ENCODE data around the gene RBM3.

Gene RBM3

GRCh38 chrX:48579259-48579658 lies 5.0 kb downstream of the RBM3 start:
- DNase-seq, result no peak

- no peak for DNase-seq
Measured at GRCh38 chrX:48580662-48581061, 6.4 kb downstream of the RBM3 start.

- DNase-seq, result no peak
Measured at GRCh38 chrX:48584698-48585097, 10.4 kb downstream of the RBM3 start.

- DNase-seq, result no peak
Measured at GRCh38 chrX:48589482-48590162, 15.3 kb downstream of the RBM3 start.

- no peak for DNase-seq
Measured at GRCh38 chrX:48590203-48591103, 16.2 kb downstream of the RBM3 start.

- no peak for DNase-seq
Measured at GRCh38 chrX:48591255-48591791, 17.0 kb downstream of the RBM3 start.

- no peak for DNase-seq
Measured at GRCh38 chrX:48592971-48593370, 18.7 kb downstream of the RBM3 start.

- DNase-seq, result no peak
Measured at GRCh38 chrX:48595929-48596328, 21.6 kb downstream of the RBM3 start.

- DNase-seq, result peak; percentile 80
Measured at GRCh38 chrX:48597353-48598264, 23.3 kb downstream of the RBM3 start, which contains the start of gene WDR13. TSS of gene WDR13 (plus strand) at chrX:48597492. CDS start at chrX:48597997, 505 bp downstream.

- DNase-seq, result no peak
Measured at GRCh38 chrX:48598614-48599013, 24.3 kb downstream of the RBM3 start.

GRCh38 chrX:48599341-48599740 lies 25.1 kb downstream of the RBM3 start:
- no peak for DNase-seq

- DNase-seq, result no peak
Measured at GRCh38 chrX:48600226-48600625, 25.9 kb downstream of the RBM3 start.

- no peak for DNase-seq
Measured at GRCh38 chrX:48601741-48602394, 27.6 kb downstream of the RBM3 start.

GRCh38 chrX:48604701-48605100 lies 30.4 kb downstream of the RBM3 start:
- no peak for DNase-seq

- DNase-seq, result no peak
Measured at GRCh38 chrX:48606091-48606490, 31.8 kb downstream of the RBM3 start.

- DNase-seq, result no peak
Measured at GRCh38 chrX:48611703-48612102, 37.4 kb downstream of the RBM3 start.

- DNase-seq, result no peak
Measured at GRCh38 chrX:48613502-48614160, 39.3 kb downstream of the RBM3 start.

- no peak for DNase-seq
Measured at GRCh38 chrX:48616576-48616975, 42.3 kb downstream of the RBM3 start.

- no peak for DNase-seq
Measured at GRCh38 chrX:48617542-48618340, 43.5 kb downstream of the RBM3 start.

GRCh38 chrX:48626401-48627298 lies 52.4 kb downstream of the RBM3 start:
- DNase-seq, result no peak

Measured in NCI-H2081 treated with DMSO at 0.1 percent for 48 hours (cell line).